GM12878 (cell line): ENCODE results near the gene PEX26.
"Not testable (repeated sequence)": the region's sequence is repeated elsewhere in the genome, so short reads cannot be mapped to it uniquely, and the experiment has no call there.

ENCODE experiments used
- BRCA1 ChIP-seq: IDR thresholded peaks from 2 replicates; pipeline ENCODE4 v1.6.1; 2011; ENCODE audit warnings: low read depth, low read length, improper control_type of control experiment
- CTCF ChIP-seq, 3 experiments: IDR thresholded peaks in 2 of 3; conservative IDR thresholded peaks in 1 of 3; 2 replicates each; pipeline ENCODE4 v1.5.1; 2011; ENCODE audit warnings: low read depth in 3 of 3, low read length in 3 of 3, mild to moderate bottlenecking in 3 of 3, control low read depth in 2 of 3, moderate library complexity in 2 of 3, inconsistent platforms in 1 of 3, mixed read lengths in 1 of 3; ENCODE audit not compliant: control insufficient read depth in 2 of 3, insufficient read depth in 1 of 3; ENCODE audit errors: extremely low read depth in 1 of 3
- FOXK2 ChIP-seq: fragments of 450-650 bp; IDR thresholded peaks from 2 replicates; pipeline ENCODE4 v1.6.1; 2017; ENCODE audit warnings: mild to moderate bottlenecking, moderate library complexity
- MAX ChIP-seq: IDR thresholded peaks from 2 replicates; pipeline ENCODE4 v1.6.1; 2012; ENCODE audit warnings: low read depth, low read length, improper control_type of control experiment
- MLLT1 ChIP-seq: fragments of 450-650 bp; IDR thresholded peaks from 2 replicates; pipeline ENCODE4 v1.6.1; 2016; ENCODE audit warnings: mild to moderate bottlenecking
- TAF1 ChIP-seq: IDR thresholded peaks from 2 replicates; pipeline ENCODE4 v1.6.1; 2011; ENCODE audit warnings: mild to moderate bottlenecking, low read depth, low read length, borderline replicate concordance

GRCh38 chr22:18053216-18053946, 24.4 kb upstream of the PEX26 start:
- TF ChIP-seq CTCF (IDR thresholded peaks at IDR 0.05 in 2 of 3, conservative IDR thresholded peaks at IDR 0.05 in 1 of 3; ENCODE audit: control insufficient read depth in 2 of 3, extremely low read depth in 1 of 3, insufficient read depth in 1 of 3, low read depth in 3 of 3, low read length in 3 of 3); MAX; TAF1; FOXK2; MLLT1; BRCA1: not testable (repeated sequence)
